Activated effector memory CD4-positive, alpha-beta T cell treated with Interleukin-2 at 50 U/mL for 16 hours (primary cell): ENCODE measurements around the gene DIP2C.
"Not testable (repeated sequence)": the region's sequence is repeated elsewhere in the genome, so short reads cannot be mapped to it uniquely, and the experiment has no call there.

ENCODE experiments used
- DNase-seq: peaks from one replicate; pipeline ENCODE4 v3.0.0-alpha.2; 2020

The DIP2C gene

GRCh38 chr10:528173-529165 lies 161.0 kb downstream of the DIP2C start:
- DNase-seq = no peak

GRCh38 chr10:527416-527815 lies 162.1 kb downstream of the DIP2C start:
- no peak for DNase-seq

GRCh38 chr10:526651-527312 lies 162.7 kb downstream of the DIP2C start:
- no peak for DNase-seq

DNA sequence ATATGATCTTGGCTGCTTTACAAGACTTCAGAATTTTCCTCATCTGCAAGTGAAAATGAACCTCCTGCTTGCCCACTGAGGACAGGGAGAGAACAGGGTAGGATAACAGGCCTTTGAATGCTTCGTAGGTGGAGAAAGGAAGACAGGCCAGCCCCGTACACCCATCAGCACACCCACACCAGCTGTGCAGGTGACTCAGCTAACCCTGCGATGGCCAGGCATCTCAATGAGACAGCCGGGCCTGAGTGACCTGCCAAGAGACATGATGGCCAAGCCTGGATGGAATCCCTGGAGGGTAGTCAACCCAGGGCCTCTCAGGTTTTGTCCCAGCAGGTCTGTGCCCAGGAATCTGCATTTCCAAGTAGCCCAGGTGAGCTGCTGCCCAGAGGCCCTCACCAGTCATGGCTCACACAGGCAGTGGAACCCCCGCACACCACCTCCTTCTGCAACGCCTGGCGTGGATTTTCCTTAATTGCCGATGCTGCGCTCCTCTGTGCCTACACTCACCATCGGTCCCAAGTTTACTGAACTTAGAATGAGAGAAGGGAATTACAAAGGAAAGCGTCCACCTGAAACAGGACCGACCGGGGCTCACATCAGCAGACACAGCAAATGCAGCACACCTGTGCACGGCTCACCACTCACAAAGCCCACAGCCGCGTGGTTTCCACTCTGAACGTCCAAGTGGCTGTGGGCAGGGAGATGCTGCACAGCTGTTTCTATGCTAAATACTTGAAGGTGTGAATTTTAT lies 163.7 kb downstream of the DIP2C start:
- no peak for DNase-seq

DNA sequence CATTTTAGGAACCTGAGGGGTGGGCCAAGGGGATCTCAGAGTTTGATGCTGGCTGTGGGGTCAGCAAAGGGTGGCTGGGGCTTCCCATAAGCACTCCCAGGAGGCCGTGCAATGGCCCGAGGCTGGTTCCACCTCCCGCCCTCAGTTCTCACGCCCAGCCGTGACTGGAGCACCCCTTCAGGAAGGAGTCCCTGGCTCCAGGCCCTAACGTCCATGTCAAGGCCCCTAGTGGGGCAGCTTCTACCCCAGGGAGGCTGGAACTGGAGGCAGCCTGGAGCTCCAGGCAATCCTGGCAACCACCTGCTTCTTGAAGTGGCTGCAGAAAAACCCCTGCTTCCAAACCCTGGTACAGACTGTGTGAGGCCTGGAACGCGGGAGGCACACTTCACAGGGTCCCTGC lies 165.5 kb downstream of the DIP2C start:
- no peak for DNase-seq

GRCh38 chr10:522350-522749 lies 167.1 kb downstream of the DIP2C start:
- DNase-seq = no peak

GRCh38 chr10:521261-522250 lies 167.9 kb downstream of the DIP2C start:
- no peak for DNase-seq

- no peak for DNase-seq
Observed at GRCh38 chr10:520402-520787, 169.1 kb downstream of the DIP2C start.

GRCh38 chr10:519716-520401 lies 169.6 kb downstream of the DIP2C start:
- no peak for DNase-seq

- no peak for DNase-seq
Observed at GRCh38 chr10:519055-519715, 170.3 kb downstream of the DIP2C start.

DNA sequence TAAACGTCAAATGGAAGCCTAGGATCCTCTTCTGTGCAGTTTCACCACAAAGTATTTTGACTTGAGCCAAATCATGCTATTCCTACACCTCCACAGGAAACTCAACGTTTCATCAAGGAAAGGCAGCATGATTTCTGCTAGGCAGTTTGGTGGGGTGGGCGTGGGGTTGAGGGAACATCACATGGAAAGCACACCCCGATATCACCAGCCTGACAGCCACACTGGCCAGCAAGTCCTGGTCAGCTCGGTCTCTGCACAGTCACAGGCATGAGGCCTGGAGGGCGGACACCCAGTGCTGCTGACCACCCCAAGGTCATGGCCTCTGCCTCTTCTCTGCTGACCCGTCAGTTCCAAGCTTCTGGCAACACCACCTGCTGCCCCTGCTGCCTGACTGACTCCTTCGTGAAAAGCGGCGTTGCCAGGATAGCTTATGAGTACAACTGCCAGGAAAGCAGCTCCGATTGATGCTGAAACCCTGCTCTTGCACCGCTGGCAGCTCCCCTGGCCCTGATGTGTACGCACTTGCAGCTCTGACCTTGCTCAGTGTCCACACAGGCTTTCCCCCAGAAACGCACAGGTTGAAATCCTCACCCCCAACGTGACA lies 171.5 kb downstream of the DIP2C start:
- DNase-seq = no peak

- no peak for DNase-seq
Observed at GRCh38 chr10:517241-517830, 172.1 kb downstream of the DIP2C start.

DNA sequence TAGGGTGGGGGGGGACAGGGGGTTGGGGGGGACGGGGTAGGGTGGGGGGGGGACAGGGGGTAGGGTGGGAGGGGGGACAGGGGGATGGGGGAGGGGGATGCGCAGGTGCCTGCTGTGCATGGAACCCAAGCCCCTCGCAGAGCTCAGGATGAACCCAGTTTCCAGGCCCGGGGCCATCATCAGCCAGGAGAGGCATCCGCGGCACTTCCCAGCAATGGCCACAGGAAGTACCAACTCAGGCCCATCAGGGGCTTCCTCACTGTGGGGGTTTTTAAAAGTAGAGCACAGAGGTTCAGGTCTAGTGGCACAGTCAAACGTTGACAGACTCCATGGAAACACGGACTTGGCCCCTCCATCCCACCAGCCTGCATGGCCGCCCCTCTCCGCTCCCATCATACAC lies 172.7 kb downstream of the DIP2C start:
- no peak for DNase-seq

DNA sequence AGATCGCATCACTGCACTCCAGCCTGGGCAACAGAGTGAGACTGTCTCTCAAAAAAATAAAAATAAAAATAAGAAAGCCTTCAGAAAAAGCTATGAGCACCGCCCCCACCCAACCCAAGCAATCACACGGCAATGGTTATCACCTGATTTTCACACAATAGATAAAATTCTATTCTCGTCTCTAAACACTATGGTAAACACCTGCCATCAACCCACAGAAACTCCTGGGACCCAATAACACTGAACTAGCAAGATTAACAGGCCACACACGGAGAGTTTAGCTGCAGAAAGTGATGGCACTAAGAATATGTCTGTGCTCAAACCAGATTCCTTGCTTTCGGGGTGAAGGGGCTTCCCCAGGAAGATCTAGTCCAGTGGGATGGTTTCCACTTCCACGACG lies 173.8 kb downstream of the DIP2C start:
- no peak for DNase-seq

DNA sequence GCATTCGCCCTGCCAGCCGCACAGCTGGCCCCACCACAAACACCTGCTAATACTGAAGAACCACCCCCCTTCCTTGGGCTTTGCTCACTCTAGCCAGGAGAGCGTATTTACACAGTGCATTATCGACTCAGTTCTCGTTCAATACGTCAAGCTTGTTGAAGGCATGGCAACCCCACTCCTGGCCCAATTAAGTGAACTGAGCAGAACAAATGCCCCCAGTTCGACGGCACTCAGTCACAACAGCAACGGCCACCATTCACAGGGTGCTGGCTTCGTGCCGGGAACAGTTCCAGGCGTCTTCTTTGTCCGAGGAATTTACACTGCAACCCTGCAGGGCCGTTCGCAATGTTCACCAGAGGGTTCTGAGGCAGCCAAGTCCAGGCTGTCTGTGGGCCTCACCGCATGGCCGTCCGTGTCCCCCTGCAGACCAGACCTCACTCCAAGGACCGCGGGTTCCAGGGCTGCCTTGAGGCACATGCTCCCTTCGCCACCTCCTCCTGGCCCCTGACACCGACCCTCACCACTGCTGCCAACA lies 175.3 kb downstream of the DIP2C start:
- no peak for DNase-seq

GRCh38 chr10:513393-513792 lies 176.1 kb downstream of the DIP2C start:
- DNase-seq = no peak

DNA sequence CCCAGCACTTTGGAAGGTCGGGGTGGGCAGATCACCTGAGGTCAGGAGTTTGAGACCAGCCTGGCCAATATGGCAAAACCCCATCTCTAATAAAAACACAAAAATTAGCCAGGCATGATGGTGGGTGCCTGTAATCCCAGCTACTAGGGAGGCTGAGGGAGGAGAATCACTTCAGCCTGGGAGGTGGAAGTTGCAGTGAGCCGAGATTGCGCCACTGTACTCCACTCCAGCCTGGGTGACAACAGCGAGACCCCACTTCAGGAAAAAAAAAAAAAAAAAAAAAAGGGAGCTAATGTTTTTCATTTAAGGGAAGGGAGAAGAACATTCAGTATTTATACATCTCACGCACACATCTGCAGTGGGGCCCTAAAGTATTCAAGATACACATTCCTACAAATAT lies 176.8 kb downstream of the DIP2C start:
- DNase-seq = not testable (repeated sequence)

DNA sequence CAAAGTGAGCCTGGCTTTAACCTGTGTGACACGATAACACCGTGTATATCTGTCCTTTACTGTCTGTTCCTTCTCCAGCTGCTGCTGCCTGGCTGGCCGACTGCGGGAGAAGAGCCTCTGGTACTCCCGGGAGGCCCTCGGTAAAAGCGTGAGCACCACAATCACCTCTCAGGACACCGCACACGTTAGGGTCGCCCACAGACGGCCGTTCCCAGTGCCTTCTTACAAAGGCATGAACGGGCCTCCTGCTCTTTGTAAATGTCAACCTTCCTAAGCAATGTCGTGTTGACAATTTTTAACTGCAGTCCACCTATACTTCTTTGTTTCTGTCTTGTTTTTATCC lies 177.6 kb downstream of the DIP2C start:
- no peak for DNase-seq

GRCh38 chr10:511101-511848 lies 178.2 kb downstream of the DIP2C start:
- peak; percentile 62 for DNase-seq
